Measurements from ENCODE around the gene CARD14.

Gene CARD14

GRCh38 chr17:80212511-80212910 lies 42.7 kb downstream of the CARD14 start:
- no peak overlapping the region for H3K4me3 ChIP-seq (replicated peaks; ENCODE audit: low read depth, low read length)
- DNase-seq (ENCODE audit: extremely low read depth, low read depth) = no peak
- no peak for TF ChIP-seq CTCF (IDR thresholded peaks at IDR 0.05; ENCODE audit: low read depth, low read length, missing control alignments)

- H3K4me3 ChIP-seq (replicated peaks; ENCODE audit: low read depth, low read length) = no peak overlapping the region
- no peak for DNase-seq (ENCODE audit: extremely low read depth, low read depth)
- no peak for TF ChIP-seq CTCF (IDR thresholded peaks at IDR 0.05; ENCODE audit: low read depth, low read length, missing control alignments)
Measured at GRCh38 chr17:80212962-80213642, 43.3 kb downstream of the CARD14 start.

GRCh38 chr17:80213643-80213975 lies 43.8 kb downstream of the CARD14 start:
- DNase-seq (ENCODE audit: extremely low read depth, low read depth) = no peak
- H3K4me3 ChIP-seq (replicated peaks; ENCODE audit: low read depth, low read length) = no peak overlapping the region

GRCh38 chr17:80214012-80214877 lies 44.4 kb downstream of the CARD14 start:
- H3K4me3 ChIP-seq (replicated peaks; ENCODE audit: low read depth, low read length) = no peak overlapping the region
- DNase-seq (ENCODE audit: extremely low read depth, low read depth) = no peak
- TF ChIP-seq CTCF (IDR thresholded peaks at IDR 0.05; ENCODE audit: low read depth, low read length, missing control alignments) = no peak

More at GRCh38 chr17:80213643-80213975, 43.8 kb downstream of the CARD14 start:
- TF ChIP-seq CTCF (IDR thresholded peaks at IDR 0.05; ENCODE audit: low read depth, low read length, missing control alignments) = no peak

GRCh38 chr17:80214878-80215210 lies 45.0 kb downstream of the CARD14 start:
- no peak for TF ChIP-seq CTCF (IDR thresholded peaks at IDR 0.05; ENCODE audit: low read depth, low read length, missing control alignments)
- no peak overlapping the region for H3K4me3 ChIP-seq (replicated peaks; ENCODE audit: low read depth, low read length)
- DNase-seq (ENCODE audit: extremely low read depth, low read depth) = no peak

- DNase-seq (ENCODE audit: extremely low read depth, low read depth) = no peak
- H3K4me3 ChIP-seq (replicated peaks; ENCODE audit: low read depth, low read length) = no peak overlapping the region
- no peak for TF ChIP-seq CTCF (IDR thresholded peaks at IDR 0.05; ENCODE audit: low read depth, low read length, missing control alignments)
Measured at GRCh38 chr17:80216473-80217456, 46.9 kb downstream of the CARD14 start.
